Right ventricle myocardium superior (tissue), 1 donor: Measurements from ENCODE around the gene RPH3AL. TPM values are rescaled to one million over a fixed set of nuclear protein-coding genes. Genes with fewer than 3 reads are reported as not detected.
A peak's percentile ranks its signal among the peaks of the same experiment; 100 is the strongest.
"Not testable (repeated sequence)": the region's sequence is repeated elsewhere in the genome, so short reads cannot be mapped to it uniquely, and the experiment has no call there.

ENCODE experiments used
- ATAC-seq: fragments of 200-7000 bp; cut with Tn5 transposase; one replicate; pipeline ENCODE4 v1.9.1; 2020; ENCODE audit warnings: mild to moderate bottlenecking; ENCODE audit not compliant: poor library complexity
- DNase-seq: peaks from one replicate; pipeline ENCODE4 v3.0.0-alpha.2; 2020
- intact Hi-C: fragments of 100-400 bp; cut with DNase I; formaldehyde crosslinking; loops from one replicate; pipeline ENCODE4 v1.11.2; 2022
- total RNA-seq: library from RNA; stranded (reverse); fragmentation: NEBNext Ultra II Directional; extraction: Animal tissue kit (Norgen Biotek cat#: 25700); gene quantifications from one replicate; pipeline ENCODE4 v1.2.1, GENCODE V29; 2021
- donor health status: DM: no; HTN: yes; CAD: no; lungs with severe emphysema.

The RPH3AL gene
- total RNA-seq, 1 donor from 2014 or later = 4.6 TPM

GRCh38 chr17:260031-260791 is 92.4 kb downstream of the RPH3AL start:
- DNase-seq = no peak
- intact Hi-C loops = no loop called here
- ATAC-seq = no peak

DNA sequence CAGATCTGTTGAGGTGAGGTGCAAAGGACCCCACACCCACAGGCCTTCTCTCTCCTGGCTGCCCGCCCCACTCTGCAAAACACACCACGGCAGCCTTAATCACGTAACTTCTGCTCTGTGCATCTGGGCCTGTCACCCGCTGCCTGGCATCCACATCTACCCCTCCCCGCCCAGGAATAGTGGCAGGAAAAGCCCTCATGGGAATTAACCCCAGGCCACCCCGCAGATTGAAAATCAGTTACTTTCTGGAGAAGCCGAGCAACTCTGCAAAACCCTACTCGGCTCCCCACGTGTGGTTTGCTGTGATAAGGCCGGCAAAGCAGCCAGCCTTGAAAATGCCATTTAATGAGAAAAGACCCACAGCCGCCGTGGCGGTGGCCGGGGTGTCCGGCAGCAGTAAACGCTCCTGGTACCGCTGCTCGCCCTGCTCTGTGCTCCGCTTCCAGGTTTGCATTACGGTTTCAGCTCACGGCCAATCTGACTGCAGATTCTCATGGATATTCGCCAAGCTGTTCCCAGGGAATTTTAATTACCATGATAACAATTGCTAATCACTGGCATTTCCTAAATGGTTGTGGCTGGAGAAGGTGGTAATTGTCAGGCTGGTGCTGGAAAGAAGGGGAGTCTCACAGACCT is 93.1 kb downstream of the RPH3AL start:
- ATAC-seq (no peak), DNase-seq (no peak)
- intact Hi-C loops = no loop called here

GRCh38 chr17:258906-259305 is 93.7 kb downstream of the RPH3AL start:
- intact Hi-C loops = no loop called here
- DNase-seq = no peak
- no peak for ATAC-seq

DNA sequence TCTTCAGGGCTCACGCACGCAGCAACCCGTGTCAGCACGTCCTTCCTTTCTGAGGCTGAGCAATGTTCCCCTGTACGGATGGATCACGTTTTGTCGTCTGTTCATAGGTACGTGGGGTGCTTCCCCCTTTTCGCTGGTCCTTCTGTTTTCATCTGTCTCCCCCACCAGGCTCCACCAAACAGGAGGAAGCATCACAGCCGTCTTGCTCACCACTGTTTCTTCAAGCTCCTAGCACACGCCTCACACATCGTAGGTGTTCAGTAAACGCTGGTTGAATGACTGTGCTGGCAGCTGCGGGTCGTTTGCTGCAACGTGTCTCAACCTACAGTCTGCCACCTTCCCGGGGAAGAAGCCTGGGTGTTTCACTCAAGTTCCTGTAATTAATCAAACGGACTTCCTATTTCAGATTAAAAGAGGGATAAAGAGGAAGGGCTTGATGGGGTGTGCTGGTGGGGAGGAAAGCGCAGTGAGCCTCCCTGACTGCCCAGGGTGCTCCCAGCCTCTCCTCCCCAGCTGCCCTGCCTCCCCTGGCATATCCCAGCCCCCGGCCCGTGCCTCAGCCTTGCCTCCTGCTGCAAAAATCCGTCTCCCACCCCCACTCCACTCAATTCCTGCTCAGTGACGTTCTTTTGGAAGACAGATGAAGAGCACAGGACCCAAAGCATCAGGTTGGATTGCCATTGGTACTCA is 94.4 kb downstream of the RPH3AL start:
- DNase-seq = no peak
- no peak for ATAC-seq
- intact Hi-C loops = no loop called here

- intact Hi-C loops = no loop called here
- DNase-seq (peak; percentile 25), ATAC-seq (no peak)
Observed at GRCh38 chr17:253091-253846, 99.3 kb downstream of the RPH3AL start.

DNA sequence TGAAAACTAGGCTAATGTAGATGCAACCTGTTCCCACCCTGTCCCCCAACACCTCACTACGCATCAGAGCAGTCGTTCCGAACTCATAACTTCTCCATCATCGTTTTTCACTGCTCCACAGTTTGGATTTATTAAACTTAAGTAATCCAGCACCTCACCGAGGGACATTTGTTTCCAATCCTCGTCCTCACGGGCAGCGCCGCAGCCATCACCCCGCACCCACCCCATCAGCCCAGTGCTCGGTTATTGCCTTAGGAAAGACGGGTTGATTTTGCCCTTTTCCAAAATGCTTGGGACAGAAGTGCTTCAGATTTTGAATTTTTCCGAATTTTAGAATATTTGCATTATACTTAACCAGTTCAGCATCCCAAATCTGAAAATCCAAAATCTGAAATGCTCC is 100.2 kb downstream of the RPH3AL start:
- intact Hi-C loops = no loop called here
- no peak for ATAC-seq
- DNase-seq = no peak

- no peak for ATAC-seq
- no peak for DNase-seq
- intact Hi-C loops = no loop called here
Observed at GRCh38 chr17:251531-251930, 101.1 kb downstream of the RPH3AL start.

GRCh38 chr17:250487-251300 is 101.9 kb downstream of the RPH3AL start:
- DNase-seq (peak; percentile 13), ATAC-seq (no peak)
- intact Hi-C loops = no loop called here

DNA sequence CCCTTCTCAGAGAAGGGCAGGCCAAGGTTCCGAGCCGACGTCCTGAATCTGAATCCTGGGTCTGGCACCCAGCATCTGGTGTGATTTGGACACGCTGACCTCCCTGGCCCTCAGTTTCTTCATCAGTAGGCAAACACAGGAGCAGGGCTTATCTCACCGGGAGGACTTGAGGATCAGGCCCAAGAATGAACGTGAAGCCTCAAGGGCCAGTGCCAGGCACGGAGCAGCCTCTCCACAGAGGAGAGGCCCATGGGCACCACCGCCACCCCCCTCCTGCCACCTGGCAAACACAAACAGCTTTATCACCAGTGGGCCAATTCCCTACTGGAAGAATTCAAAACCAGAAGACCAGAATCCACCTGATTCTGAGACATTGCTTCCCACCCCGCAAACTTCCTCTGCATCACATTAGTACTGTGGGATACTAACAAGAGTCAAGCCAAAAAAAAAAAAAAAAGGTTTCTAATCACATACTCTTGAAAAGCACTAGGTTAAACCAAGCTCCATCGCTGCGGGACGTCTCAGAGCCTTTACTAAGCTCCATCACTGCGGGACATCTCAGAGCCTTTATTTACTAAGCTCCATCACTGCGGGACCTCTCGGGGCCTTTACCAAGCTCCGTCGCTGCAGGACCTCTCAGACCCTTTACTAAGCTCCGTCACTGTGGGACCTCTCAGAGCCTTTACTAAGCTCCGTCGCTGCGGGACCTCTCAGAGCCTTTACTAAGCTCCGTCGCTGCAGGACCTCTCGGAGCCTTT is 103.2 kb downstream of the RPH3AL start:
- DNase-seq = peak; percentile 27
- intact Hi-C loops = no loop called here
- ATAC-seq = no peak

- DNase-seq = no peak
- intact Hi-C loops = no loop called here
- no peak for ATAC-seq
Observed at GRCh38 chr17:248337-249235, 104.0 kb downstream of the RPH3AL start.

GRCh38 chr17:247767-248166 is 104.8 kb downstream of the RPH3AL start:
- DNase-seq (peak; percentile 37), ATAC-seq (no peak)
- intact Hi-C loops = no loop called here

- DNase-seq (peak; percentile 19), ATAC-seq (no peak)
- intact Hi-C loops = no loop called here
Observed at GRCh38 chr17:246851-247421, 105.7 kb downstream of the RPH3AL start.

GRCh38 chr17:246226-246625 is 106.4 kb downstream of the RPH3AL start:
- peak; percentile 18 for DNase-seq
- no peak for ATAC-seq
- intact Hi-C loops = no loop called here

DNA sequence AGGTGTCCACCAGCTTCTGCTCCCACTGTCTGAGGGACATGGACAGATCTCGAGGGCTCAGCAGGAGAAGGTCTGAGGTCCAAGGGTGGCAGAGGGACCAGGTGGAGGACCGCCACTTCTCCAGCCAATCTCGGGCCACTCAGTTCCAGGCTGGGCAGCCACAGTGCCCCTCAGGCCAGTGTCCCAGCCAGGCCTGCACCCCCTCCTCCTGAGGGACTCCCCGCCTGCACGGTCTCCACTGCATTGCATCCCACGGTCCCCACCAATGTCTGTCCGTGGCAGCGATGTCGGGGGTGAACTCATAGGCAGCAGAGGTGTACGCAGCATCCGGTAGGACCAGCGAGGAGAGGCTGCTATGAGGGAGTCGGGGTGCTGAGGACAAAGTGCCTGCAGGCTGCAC is 107.0 kb downstream of the RPH3AL start:
- ATAC-seq (no peak), DNase-seq (peak; percentile 29)
- intact Hi-C loops = no loop called here

- DNase-seq = peak; percentile 2
Observed at GRCh38 chr17:245020-245419, 107.6 kb downstream of the RPH3AL start.

GRCh38 chr17:243924-244323 is 108.7 kb downstream of the RPH3AL start:
- DNase-seq, intact Hi-C loops, ATAC-seq: not testable (repeated sequence)

More at GRCh38 chr17:245020-245419, 107.6 kb downstream of the RPH3AL start:
- ATAC-seq = no peak
- intact Hi-C loops = no loop called here

DNA sequence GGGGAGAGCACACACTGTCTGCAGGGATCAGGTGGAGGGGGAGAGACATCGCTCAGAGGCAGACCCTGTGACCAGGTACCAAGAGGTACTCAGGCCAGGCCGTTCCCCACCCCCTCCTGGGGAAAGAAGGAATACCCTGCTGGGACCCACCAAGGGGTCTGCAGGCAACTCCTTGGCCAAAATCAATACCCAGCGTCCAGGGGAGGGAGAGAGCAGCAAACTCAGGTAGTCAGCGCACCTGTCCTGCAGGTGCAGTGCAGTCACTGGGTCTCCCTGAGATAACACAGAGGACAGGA is 113.7 kb downstream of the RPH3AL start:
- ATAC-seq (no peak), DNase-seq (peak; percentile 17)
- intact Hi-C loops = no loop called here
